Coronary artery (tissue), 2 donors: ENCODE results near the gene LIN52.
A peak's percentile ranks its signal among the peaks of the same experiment; 100 is the strongest.

Experiments
- DNase-seq: peaks from one replicate; pipeline ENCODE4 v3.0.0-alpha.2; 2017; ENCODE audit warnings: low spot score
- H3K27ac ChIP-seq, 2 donors: fragments of 200-600 bp; sonication (generic); one replicate each; pipeline ENCODE4 v1.5.1; 2016 to 2019
- H3K4me3 ChIP-seq: fragments of 200-600 bp; sonication (generic); 2 replicates; pipeline ENCODE4 v1.5.1; 2016; ENCODE audit warnings: mild to moderate bottlenecking, moderate library complexity
- TF ChIP-seq, protein P1 (sequence below): fragments of 200-600 bp; sonication (generic); IDR thresholded peaks from one replicate; pipeline ENCODE4 v1.5.1; 2019; ENCODE audit warnings: antibody characterized with exemption

The LIN52 gene

DNA sequence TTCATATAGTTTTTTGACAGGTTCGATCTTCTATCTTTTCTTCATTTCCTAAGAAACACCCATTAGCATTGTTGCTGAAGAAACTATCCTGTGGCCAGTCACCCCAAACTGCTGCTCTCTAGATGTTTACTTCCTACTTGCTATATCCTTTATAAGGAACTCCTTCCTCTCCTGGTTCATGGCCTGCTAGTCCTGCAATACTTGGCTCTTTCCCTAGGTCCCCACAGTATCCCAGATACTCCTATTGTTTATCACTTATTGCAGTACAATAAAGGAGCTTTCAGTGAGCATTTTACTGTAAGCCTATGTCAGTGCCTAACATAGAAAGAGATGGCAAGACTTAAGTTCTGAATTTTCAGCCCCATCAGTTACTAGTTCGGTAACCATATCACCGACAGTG is 3.3 kb upstream of the LIN52 start:
- TF ChIP-seq, protein P1, sequence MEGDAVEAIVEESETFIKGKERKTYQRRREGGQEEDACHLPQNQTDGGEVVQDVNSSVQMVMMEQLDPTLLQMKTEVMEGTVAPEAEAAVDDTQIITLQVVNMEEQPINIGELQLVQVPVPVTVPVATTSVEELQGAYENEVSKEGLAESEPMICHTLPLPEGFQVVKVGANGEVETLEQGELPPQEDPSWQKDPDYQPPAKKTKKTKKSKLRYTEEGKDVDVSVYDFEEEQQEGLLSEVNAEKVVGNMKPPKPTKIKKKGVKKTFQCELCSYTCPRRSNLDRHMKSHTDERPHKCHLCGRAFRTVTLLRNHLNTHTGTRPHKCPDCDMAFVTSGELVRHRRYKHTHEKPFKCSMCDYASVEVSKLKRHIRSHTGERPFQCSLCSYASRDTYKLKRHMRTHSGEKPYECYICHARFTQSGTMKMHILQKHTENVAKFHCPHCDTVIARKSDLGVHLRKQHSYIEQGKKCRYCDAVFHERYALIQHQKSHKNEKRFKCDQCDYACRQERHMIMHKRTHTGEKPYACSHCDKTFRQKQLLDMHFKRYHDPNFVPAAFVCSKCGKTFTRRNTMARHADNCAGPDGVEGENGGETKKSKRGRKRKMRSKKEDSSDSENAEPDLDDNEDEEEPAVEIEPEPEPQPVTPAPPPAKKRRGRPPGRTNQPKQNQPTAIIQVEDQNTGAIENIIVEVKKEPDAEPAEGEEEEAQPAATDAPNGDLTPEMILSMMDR = no peak
- DNase-seq = no peak

DNA sequence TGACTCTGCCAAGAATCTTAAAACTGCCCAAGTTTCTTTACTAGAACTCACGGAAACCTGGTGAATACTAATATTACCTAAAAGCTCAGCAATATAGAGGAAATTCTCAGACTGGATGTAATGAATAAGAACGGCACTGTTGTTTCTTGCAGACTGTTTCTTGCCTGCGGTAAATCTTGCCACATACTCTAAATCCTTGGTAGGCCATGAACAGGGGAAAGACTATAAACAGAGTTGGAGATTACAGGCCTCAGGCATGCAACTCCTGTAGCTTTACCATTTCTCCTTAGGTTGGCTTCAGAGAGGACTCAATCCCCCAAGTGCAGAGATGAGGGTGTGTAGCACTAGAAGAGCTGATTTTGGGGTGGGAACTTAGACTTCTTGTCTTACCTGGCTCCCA is 1.6 kb upstream of the LIN52 start:
- no peak for DNase-seq
- TF ChIP-seq, protein P1 = no peak
- Histone ChIP-seq H3K4me3 (peak overlapping the region; percentile 86), H3K27ac (peak overlapping the region in 1 of 2 donors; percentile 99)

More for the DNA sequence above, 3.3 kb upstream of the LIN52 start:
- H3K27ac ChIP-seq = no peak overlapping the region
- no peak overlapping the region for H3K4me3 ChIP-seq

DNA sequence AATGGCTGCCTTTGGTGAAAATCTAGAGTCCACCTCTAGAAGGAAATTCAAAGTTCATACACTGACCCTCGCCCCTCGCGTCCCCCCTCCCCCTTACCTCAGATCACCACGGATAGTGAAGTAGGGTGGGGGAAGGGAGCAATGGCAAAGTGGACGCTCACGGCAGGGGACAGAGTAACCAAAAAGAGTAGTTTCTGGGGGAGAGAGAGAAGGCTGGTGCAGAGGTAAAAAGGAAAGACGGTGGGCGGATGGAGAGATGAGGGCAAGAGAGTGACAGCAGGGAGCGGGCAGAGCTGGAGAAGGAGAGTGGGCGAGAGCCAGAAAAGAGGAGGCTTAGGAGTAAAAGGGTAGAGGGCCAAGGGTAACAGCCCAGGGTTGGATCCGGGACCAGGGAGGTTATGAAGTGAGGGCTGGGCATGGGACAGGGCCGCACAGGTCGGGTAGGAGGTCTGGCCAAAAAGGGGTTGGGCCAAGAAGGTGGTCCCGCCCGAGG is 926 bp upstream of the LIN52 start:
- DNase-seq = no peak
- peak overlapping the region; percentile 86 for H3K4me3 ChIP-seq
- TF ChIP-seq, protein P1 = no peak

DNA sequence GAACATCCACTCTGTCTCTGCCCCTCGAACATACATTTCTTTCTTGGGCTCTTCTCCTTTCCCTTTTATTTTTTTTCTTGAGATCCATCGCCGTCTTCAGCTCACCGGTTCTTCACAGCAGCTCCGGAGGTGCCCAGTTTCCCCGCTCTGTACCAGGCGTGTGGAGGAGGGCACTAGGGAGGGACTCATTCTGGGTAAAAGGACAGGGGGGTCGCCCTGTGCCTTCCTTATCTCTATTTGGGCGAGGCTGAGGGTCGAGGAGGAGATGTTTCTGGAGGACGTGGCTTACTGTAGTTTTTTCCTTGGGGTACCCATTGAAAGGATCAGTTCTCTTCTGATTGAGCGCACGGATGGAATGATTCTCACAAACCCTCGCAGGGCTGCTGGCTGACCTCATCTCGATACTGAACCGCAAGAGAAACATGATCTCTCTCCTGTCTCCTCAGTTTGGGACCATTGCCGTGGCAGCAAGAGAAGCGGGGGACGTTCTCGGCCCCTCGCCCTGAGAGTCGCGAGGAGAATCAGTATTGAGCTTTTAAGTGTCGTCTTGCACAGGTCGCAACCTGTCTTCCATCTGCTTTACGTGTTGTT is 386 bp downstream of the LIN52 start:
- Histone ChIP-seq H3K4me3 (peak overlapping the region; percentile 78), H3K27ac (peak overlapping the region; percentile 67 to 71)
- TF ChIP-seq, protein P1 = no peak
- no peak for DNase-seq

More for the DNA sequence above, 926 bp upstream of the LIN52 start:
- peak overlapping the region; percentile 91 to 99 for H3K27ac ChIP-seq

DNA sequence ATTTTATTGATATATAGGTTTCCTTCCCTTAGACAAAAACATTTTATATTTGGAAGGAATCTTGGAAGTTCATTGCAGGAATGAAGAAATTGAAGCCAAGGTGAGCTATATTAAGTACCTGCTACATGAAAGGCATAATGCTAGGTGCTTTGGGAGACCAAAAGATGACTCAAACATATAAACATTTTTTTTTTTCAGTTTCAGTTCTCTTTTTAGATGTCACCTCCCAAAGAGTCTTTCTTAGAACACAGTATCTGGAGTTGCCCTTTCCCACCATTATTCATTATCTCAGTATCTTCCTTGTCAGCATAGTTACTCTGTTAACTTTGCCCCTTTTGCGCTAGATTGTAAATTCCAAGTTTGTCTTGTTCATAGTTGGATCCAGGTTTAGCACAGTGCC is 1.1 kb downstream of the LIN52 start:
- TF ChIP-seq, protein P1 = no peak
- peak overlapping the region; percentile 78 for H3K4me3 ChIP-seq
- H3K27ac ChIP-seq = no peak overlapping the region
- no peak for DNase-seq

DNA sequence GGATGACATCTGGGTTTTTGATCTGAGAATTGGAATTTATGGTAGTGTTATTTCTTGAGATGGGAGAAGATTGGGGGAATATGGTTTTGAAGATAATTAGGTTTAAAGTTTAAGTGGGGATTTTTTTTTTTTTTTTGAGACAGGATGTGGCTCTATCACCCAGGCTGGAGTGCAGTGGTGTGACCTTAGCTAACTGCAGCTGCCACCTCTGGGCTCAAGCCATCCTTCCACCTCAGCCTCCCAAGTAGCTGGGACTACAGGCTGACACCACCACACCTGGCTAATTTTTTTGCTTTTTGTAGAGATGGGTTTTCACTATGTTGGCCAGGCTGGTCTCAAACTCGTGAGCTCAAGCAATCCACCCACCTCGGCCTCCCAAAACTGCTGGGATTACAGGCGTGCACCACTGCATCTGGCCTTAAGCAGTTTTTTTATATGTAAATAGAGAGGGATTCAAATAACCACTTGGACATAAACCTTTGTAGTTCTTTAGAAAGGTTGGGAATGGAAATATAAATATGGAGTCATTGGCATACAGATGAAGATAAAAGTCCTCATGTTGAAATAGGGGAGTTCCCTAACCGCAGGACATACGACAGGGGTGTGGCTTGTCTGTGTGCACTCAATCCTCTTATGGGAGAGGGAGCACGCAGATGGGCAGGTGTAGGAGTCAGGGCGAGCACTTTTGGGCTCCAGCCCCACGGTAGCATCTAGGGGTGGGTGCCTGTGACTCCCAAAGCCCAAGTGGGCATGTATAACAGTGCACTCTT is 4.7 kb downstream of the LIN52 start:
- Histone ChIP-seq H3K4me3 (no peak overlapping the region), H3K27ac (no peak overlapping the region)
- TF ChIP-seq, protein P1 = no peak
- DNase-seq = no peak
